Measurements from ENCODE around the gene ADCY10. TPM values are rescaled to one million over a fixed set of nuclear protein-coding genes. Genes with fewer than 3 reads are reported as not detected.
A peak's percentile ranks its signal among the peaks of the same experiment; 100 is the strongest.

ADCY10 gene
- total RNA-seq, 1 donor from 2014 or later: not detected

DNA sequence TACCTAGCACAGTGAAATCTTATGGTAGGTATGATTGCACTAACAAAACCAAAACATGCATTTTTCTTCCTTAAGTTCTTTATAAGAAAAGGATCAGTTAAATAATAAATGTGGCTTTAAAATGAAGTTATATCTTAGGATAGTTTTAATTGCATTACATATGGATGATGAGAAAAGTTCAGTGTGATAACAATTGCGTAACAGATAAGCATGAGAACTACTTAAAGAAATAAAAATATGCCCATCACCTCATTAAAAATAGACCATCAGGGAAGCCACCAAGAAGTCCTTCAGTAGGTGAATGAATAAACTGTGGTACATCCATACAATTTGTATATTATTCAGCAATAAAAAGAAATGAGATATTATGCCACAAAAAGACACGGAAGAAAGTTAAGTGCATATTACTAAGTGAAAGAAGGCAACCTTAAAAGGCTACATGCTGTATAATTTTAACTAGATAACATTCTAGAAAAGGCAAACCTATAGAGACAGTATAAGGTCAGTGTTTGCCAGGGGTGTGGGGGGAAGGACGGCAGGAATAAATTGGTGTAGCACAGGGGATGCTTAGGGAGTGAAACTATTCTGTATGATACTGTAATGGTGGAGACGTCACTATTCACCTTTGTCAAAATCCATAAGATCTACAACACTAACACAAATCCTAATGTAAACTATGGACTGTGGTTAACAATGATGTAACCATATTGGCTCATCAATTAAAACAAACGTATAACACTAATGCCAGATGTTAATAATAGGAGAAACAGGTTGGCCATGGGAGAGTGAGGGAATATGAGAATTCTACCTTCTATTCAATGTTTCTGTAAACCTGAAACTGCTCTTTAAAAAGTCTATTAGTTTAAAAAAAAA is 149.2 kb downstream of the ADCY10 start:
- Mint-ChIP-seq H3K9me3 (peaks cover 1% of the 10 kb centered on the region), H3K36me3 (ENCODE audit: low read depth) (peaks cover 16% of the 10 kb centered on the region), H3K27ac (ENCODE audit: unreplicated experiment) (no peak overlapping the region), H3K27me3 (ENCODE audit: low read depth) (no peaks in the 10 kb centered on the region), H3K4me3 (no peak overlapping the region), H3K4me1 (peaks cover 41% of the 10 kb centered on the region)
- DNase-seq (ENCODE audit: low read depth, low spot score): no peak
- TF ChIP-seq CTCF (conservative IDR thresholded peaks at IDR 0.05): no peak

GRCh38 chr1:167763525-167764220 is 150.3 kb downstream of the ADCY10 start:
- Mint-ChIP-seq H3K9me3 (no peaks in the 10 kb centered on the region), H3K4me3 (no peak overlapping the region), H3K36me3 (ENCODE audit: low read depth) (peaks cover 13% of the 10 kb centered on the region), H3K4me1 (peaks cover 44% of the 10 kb centered on the region), H3K27me3 (ENCODE audit: low read depth) (no peaks in the 10 kb centered on the region), H3K27ac (ENCODE audit: unreplicated experiment) (no peak overlapping the region)
- DNase-seq (ENCODE audit: low read depth, low spot score): peak; percentile 25
- no peak for TF ChIP-seq CTCF (conservative IDR thresholded peaks at IDR 0.05)

- TF ChIP-seq CTCF (conservative IDR thresholded peaks at IDR 0.05): no peak
- H3K4me1 Mint-ChIP-seq: peaks cover 51% of the 10 kb centered on the region
- peaks cover 6% of the 10 kb centered on the region for H3K36me3 Mint-ChIP-seq (ENCODE audit: low read depth)
- H3K4me3 Mint-ChIP-seq: no peak overlapping the region
- no peaks in the 10 kb centered on the region for H3K9me3 Mint-ChIP-seq
- H3K27me3 Mint-ChIP-seq (ENCODE audit: low read depth): no peaks in the 10 kb centered on the region
- DNase-seq (ENCODE audit: low read depth, low spot score): no peak
- no peak overlapping the region for H3K27ac Mint-ChIP-seq (ENCODE audit: unreplicated experiment)
Measured at GRCh38 chr1:167762061-167762746, 151.7 kb downstream of the ADCY10 start.

GRCh38 chr1:167761400-167761799 is 152.5 kb downstream of the ADCY10 start:
- Mint-ChIP-seq H3K27ac (ENCODE audit: unreplicated experiment) (peak overlapping the region; percentile 44), H3K27me3 (ENCODE audit: low read depth) (no peaks in the 10 kb centered on the region), H3K36me3 (ENCODE audit: low read depth) (peaks cover 3% of the 10 kb centered on the region), H3K4me1 (peaks cover 59% of the 10 kb centered on the region), H3K9me3 (no peaks in the 10 kb centered on the region), H3K4me3 (no peak overlapping the region)
- DNase-seq (ENCODE audit: low read depth, low spot score): no peak
- TF ChIP-seq CTCF (conservative IDR thresholded peaks at IDR 0.05): no peak

Other genes with a start within 250 kb of the ADCY10 start
- 113 and 114 TPM in 2 replicates for gene MPZL1, start 192.2 kb downstream of the ADCY10 start, total RNA-seq
- gene DCAF6, start 22.5 kb upstream of the ADCY10 start, total RNA-seq: 15.9 and 17.3 TPM in 2 replicates
- 35.1 and 37.6 TPM in 2 replicates for gene MPC2, start 22.9 kb upstream of the ADCY10 start, total RNA-seq
- gene GPR161, start 222.8 kb upstream of the ADCY10 start, total RNA-seq: 47.7 and 48.7 TPM in 2 replicates

All from neural crest cell (in vitro differentiated cells).